ENCODE results near the gene MISP. TPM values are rescaled to one million over a fixed set of nuclear protein-coding genes. Genes with fewer than 3 reads are reported as not detected.

Gene MISP
- total and polyA plus RNA-seq, 10 of the 15 experiments (the other 5 are each of a cell fraction or from before 2014, with no cell fraction given), result not detected

GRCh38 chr19:797528-798414 is 46.9 kb downstream of the MISP start (continued):
- TF ChIP-seq SKIL (IDR thresholded peaks at IDR 0.05; ENCODE audit: low read depth, poor library complexity, severe bottlenecking), result no peak
- TF ChIP-seq ZNF24 (IDR thresholded peaks at IDR 0.05), result peak; percentile 46; the same call in 1 of the 2 replicates
- no peak for TF ChIP-seq BCL3 (IDR thresholded peaks at IDR 0.05; ENCODE audit: borderline replicate concordance, insufficient read depth, low read depth, low read length, poor library complexity, severe bottlenecking)
- TF ChIP-seq POLR2AphosphoS2 (IDR thresholded peaks at IDR 0.05; ENCODE audit: low read depth, low read length), result no peak; the same call in 1 of the 2 replicates
- TF ChIP-seq, protein P1, sequence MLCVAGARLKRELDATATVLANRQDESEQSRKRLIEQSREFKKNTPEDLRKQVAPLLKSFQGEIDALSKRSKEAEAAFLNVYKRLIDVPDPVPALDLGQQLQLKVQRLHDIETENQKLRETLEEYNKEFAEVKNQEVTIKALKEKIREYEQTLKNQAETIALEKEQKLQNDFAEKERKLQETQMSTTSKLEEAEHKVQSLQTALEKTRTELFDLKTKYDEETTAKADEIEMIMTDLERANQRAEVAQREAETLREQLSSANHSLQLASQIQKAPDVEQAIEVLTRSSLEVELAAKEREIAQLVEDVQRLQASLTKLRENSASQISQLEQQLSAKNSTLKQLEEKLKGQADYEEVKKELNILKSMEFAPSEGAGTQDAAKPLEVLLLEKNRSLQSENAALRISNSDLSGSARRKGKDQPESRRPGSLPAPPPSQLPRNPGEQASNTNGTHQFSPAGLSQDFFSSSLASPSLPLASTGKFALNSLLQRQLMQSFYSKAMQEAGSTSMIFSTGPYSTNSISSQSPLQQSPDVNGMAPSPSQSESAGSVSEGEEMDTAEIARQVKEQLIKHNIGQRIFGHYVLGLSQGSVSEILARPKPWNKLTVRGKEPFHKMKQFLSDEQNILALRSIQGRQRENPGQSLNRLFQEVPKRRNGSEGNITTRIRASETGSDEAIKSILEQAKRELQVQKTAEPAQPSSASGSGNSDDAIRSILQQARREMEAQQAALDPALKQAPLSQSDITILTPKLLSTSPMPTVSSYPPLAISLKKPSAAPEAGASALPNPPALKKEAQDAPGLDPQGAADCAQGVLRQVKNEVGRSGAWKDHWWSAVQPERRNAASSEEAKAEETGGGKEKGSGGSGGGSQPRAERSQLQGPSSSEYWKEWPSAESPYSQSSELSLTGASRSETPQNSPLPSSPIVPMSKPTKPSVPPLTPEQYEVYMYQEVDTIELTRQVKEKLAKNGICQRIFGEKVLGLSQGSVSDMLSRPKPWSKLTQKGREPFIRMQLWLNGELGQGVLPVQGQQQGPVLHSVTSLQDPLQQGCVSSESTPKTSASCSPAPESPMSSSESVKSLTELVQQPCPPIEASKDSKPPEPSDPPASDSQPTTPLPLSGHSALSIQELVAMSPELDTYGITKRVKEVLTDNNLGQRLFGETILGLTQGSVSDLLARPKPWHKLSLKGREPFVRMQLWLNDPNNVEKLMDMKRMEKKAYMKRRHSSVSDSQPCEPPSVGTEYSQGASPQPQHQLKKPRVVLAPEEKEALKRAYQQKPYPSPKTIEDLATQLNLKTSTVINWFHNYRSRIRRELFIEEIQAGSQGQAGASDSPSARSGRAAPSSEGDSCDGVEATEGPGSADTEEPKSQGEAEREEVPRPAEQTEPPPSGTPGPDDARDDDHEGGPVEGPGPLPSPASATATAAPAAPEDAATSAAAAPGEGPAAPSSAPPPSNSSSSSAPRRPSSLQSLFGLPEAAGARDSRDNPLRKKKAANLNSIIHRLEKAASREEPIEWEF (IDR thresholded peaks at IDR 0.05; ENCODE audit: insufficient replicate concordance, low read depth, low read length), result no peak
- no peak for TF ChIP-seq HDGF (IDR thresholded peaks at IDR 0.05)
- TF ChIP-seq MEF2B (IDR thresholded peaks at IDR 0.05; ENCODE audit: partially characterized antibody, poor library complexity, severe bottlenecking), result no peak
- TF ChIP-seq CREB1 (IDR thresholded peaks at IDR 0.05; ENCODE audit: low read depth), result no peak
- TF ChIP-seq JUNB (IDR thresholded peaks at IDR 0.05), result no peak
- no peak for TF ChIP-seq NR2C2 (IDR thresholded peaks at IDR 0.05; ENCODE audit: borderline replicate concordance, control insufficient read depth, insufficient read length, low read depth)
- TF ChIP-seq NR2C1 (IDR thresholded peaks at IDR 0.05), result peak; percentile 60
- TF ChIP-seq RB1 (IDR thresholded peaks at IDR 0.05; ENCODE audit: borderline replicate concordance), result peak; percentile 97; the same call in 1 of the 2 replicates
- no peak; the same call in 1 of the 2 replicates for TF ChIP-seq DPF2 (IDR thresholded peaks at IDR 0.05)
- TF ChIP-seq SMARCA5 (IDR thresholded peaks at IDR 0.05), result 0 out of 2 replicates have a peak, but pooled peaks have one; percentile 47
- no peak for TF ChIP-seq ELK1 (IDR thresholded peaks at IDR 0.05; ENCODE audit: low read depth, low read length)
- peak; percentile 69 for TF ChIP-seq HCFC1 (IDR thresholded peaks at IDR 0.05; ENCODE audit: low read length)
- TF ChIP-seq STAT3 (IDR thresholded peaks at IDR 0.05; ENCODE audit: low read depth, low read length), result no peak
- no peak for TF ChIP-seq PAX8 (IDR thresholded peaks at IDR 0.05)
- TF ChIP-seq TCF7 (IDR thresholded peaks at IDR 0.05; ENCODE audit: borderline replicate concordance), result no peak
- TF ChIP-seq FOXM1 (IDR thresholded peaks at IDR 0.05; ENCODE audit: low read depth, low read length), result no peak

Data from GM12878 (cell line).